ENCODE data around the gene SYS1. TPM values are rescaled to one million over a fixed set of nuclear protein-coding genes. Genes with fewer than 3 reads are reported as not detected.

SYS1 gene
- total RNA-seq, 1 donor from 2014 or later: 28.4 TPM

DNA sequence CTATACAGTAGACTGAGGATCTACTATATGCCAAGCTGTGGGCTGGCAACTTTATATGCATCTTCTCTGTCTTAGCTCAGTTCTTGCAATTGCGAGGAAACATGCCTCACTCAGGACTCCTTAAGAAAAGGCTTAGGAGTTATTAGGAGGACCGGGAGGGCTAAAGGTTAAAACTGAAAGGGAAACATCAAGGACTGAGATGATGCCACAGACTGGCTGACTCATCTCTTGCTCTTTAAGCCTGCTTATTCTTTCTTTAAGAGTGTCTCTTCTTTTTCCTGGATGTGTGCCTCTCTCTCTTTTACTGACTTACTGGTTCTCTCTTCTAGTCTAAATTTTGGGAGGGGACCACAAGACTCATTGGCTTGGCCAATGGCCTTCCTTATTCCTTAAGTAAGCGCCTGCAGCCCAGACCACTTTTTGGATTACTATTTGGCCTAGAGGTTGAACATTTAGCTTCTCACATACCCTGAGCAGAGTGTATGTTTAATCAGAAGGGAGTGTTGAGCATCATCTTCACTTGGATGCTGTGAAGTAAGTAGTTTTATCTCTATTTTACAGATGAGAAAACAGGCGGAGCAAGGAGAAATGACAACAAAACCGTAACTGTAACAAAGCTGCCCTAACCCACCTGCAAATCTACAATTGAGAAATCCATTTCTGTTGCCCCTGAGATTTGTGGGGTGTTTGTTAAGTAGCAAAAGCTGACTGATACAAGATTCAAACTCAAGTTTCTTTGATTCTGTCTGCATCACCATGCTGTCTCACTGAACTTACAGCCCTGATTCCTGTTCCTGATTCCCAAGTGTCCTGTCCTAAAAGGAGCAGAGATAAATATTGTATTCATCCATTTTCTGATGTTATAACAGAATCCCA is 7.5 kb upstream of the SYS1 start:
- DNase-seq (ENCODE audit: low read depth in 2 of 2): peak in 1 of 2 donors; percentile 73

DNA sequence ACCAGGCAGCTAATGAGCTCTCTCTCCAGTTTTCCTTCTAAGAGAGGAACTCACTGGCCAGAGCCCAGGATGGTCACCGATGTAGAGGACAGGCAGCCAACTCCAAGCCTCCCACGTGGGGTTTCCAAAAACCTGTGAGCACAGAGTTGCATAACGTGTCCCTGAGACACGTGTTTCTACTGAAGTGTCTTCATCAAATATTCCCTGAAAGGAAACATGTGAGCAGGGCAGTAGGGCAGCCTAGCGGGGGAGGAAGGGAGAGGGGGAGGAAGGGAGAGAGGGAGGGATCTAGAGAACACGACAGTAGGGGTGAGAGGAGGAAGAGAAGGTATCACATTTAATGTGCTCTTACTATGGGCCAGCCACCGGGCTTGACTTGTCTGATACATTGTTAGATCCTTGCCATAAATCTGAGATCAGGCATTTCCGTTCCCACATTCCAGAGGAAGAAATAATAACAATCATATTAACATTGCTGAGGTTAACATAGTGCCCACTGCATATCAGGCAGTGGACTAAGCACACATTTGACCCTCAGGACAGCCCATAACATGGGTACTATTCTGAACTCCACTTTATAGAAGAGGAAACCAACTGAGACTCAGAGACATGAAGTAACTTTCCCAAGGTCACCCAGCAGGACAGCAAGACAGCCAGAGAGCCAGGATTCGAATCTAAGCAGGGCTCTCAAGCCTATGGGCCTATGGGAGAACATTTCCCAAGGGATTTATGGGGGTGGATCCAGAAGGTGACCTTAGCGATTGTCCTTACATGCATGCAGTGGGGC is 4.5 kb upstream of the SYS1 start:
- DNase-seq (ENCODE audit: low read depth in 2 of 2): peak; percentile 85 to 87

DNA sequence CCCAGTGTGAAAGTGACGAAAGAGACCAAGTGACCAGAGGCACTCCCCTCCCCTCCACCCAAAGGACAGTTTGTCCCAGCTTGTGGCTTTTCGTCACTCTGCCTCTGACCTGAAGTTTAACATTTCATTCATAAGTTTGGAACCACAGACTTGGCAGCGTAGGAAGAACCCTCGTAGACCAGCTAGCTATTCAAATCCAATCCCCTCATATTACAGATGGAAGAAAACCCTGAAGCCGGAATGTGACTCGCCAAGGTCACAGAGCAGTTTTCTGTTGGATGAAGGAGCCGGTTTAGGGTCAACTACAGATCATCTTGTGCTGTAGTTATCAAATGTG is 3.9 kb upstream of the SYS1 start:
- peak in 1 of 2 donors; percentile 53 for DNase-seq (ENCODE audit: low read depth in 2 of 2)

DNA sequence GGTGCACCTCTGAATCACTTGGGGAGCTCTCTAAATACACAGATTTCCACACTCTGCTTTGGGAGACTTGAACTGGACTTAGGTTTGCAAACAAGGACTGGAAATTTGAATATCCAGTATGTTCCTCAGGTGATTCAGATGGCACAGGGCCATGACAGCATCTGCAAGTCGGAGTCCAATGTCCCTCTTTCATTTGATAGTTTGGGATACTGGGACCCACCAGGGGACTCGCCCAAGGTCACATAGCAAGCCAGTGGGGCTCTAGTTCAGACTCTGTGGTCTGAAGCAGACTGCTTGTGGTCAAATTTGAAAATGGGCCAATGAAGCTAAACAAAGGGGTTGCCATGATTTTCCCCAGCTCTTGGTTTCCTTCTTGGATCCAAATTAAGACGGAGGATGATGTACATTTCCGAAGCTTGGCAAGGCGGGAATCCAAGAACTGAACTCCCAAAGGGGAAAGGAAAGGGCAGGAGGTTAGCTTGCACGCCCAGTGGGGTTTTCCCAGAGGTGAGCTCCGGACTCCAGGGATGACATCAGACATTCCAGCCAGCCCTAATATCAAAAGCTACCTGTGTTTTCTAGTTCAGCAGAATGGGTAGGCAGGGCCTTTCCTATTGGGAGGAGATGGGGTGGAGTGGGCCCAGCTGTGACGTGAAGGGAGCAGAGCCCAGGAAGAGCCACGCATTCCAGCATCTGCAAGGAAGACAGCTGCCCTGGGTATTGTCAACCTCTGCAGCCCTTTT is 3.4 kb upstream of the SYS1 start:
- DNase-seq (ENCODE audit: low read depth in 2 of 2): peak; percentile 71 to 90

DNA sequence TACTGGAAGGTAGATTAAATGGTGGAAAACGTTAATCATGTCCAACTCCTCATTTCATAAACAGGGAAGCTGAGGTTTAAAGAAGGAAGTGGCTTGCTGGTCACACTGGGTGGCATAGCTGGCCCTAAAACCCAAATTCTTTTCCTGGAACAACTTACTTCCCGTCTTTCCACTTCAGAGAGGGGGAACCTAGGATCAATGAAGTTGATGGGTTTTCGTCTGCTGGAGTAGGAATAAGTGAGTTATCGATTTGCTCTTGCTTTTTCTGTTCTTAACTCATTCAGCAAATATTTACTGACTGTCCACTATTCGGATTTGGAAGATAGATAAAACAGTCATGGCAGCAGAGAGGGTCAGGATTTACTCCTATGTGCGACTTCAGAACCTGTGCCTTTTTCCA is 1.2 kb upstream of the SYS1 start:
- DNase-seq (ENCODE audit: low read depth in 2 of 2): no peak

DNA sequence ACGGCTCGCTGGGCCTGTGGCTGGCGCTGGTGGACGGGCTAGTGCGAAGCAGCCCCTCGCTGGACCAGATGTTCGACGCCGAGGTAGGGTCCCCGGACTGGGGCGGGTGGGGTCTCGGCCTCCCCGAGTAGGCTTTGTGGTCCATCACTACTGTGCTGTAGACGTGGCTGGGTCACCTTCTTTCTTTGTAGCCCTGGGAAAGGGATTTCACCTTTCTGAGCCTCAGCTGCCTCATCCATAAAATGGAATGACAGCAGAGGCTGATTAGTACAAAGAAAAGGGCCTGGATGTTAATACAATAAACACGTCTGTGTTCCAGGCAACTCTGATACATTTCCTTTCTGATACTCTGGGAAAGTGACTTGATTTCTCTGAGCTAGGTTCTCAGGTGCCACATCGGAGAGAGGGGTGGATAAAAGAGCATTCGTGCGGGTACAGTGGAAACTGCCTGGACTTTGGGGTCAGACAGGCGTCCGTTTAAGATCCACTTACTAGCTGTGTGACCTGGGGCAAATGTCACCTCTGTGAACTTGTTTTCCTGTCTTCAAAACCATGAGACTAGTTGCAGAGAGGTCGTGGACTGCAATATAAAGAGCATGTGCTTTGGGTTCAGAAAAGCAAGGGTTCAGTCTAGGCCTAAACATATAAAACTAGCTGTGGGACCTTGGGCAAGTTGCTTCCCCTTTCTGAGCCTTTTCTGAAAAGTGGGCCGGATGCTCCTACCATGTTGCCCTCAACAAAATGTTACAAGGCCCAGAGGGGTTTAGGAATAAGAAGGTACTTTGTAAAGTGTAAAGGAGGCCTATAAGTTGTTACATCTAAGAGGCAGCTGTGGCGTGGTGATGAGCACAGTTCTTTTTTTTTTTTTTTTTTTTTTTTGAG is 896 bp downstream of the SYS1 start:
- DNase-seq (ENCODE audit: low read depth in 2 of 2): peak in 1 of 2 donors; percentile 55

DNA sequence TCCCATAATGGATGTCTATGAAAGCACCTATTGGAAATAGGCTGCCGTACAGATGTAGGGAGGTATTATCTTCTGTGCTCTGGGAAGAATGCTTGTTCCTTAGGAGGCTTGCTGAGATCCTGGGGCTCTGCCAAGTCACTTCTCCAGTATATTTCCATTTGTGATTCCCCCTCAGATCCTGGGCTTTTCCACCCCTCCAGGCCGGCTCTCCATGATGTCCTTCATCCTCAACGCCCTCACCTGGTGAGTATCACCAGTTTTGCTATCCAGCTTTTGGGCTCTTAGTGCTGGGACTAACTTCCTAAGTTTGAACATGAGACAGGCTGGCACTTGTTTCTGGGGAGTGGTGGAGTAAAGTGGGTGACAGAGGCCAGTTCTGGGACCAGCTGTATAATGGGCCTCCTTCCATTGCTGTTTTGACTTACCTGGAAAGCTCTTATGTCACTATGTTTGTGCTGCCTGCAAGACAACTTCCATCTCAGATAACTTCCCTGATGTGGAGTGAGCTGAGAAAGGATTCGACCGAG is 2.6 kb downstream of the SYS1 start:
- DNase-seq (ENCODE audit: low read depth in 2 of 2): no peak

DNA sequence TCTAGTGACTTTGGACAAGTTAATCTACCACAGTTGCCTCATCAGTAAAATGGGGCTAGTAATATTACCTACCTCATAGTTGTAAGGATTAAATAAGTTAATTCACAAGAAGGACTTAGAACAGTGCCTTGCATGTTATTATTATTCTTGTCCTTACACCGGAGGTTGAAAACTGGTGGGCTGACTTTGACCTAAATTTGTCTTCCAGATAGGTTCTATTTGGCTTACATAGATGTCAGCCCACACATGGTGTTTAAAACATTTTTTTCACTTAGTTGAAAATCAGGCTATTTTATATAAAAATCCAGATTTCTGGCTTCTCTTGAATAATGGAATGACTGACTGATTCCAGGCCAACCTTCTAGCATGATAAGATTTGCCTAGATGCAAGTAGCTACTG is 3.2 kb downstream of the SYS1 start:
- DNase-seq (ENCODE audit: low read depth in 2 of 2): no peak

DNA sequence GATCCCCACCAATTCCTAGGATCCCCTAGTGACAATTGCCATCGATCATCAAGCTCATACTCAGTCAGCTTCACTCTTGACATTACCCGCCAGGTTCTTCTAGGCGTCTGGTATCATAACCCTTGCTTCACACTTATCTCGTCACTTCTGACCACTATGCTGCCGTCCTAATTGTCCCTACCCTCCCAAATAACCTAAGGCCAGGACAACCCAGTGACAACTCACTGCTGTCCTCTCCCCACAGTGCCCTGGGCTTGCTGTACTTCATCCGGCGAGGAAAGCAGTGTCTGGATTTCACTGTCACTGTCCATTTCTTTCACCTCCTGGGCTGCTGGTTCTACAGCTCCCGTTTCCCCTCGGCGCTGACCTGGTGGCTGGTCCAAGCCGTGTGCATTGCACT is 3.7 kb downstream of the SYS1 start:
- no peak for DNase-seq (ENCODE audit: low read depth in 2 of 2)

DNA sequence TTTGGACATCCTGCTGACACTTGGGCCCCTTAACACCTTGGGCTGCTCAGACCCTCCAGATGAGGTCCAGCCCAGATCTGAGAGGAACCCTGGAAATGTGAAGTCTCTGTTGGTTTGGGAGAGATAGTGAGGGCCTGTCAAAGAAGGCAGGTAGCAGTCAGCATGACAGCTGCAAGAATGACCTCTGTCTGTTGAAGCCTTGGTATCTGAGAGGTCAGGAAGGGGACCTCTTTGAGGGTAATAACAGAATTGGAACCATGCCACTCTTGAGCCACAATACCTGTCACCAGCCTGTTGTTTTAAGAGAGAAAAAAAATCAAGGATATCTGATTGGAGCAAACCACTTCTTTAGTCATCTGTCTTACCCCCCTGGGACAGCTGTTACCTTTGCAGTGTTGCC is 4.2 kb downstream of the SYS1 start:
- no peak for DNase-seq (ENCODE audit: low read depth in 2 of 2)

DNA sequence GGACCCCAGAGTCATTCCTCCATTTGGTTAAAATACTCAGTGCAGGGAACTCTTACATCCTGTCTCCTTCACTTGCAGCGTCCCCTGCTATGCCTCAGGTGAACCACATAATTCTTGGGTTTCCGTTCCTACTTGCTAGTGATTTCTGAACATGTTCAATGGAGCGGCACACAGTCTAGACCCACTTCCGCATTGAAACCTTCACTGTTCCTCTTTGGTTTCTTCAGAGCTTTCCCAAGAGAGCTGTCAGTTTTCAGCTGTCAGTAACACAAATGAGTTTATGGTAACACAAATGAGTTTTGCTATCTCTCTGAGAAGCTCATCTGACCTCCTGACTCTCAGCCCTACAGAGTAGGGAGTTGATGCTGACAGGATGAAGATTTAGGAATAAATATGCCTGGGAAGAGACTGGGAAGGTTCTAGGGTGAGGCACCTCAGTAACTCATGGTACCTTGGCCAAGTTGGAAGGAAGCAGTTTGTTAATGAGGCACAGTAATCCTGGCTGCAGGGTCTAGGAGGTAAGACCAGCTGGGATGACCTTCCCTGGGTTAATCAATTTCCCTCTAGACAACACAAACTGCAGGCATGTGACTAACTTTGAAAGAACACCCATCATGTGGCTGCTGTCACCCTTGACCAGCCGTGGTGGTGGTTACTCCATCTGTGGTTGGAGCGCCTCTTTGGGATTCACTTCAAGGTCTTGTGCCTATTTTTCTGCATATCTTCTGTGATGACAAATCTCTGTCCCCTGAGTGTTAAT is 5.4 kb downstream of the SYS1 start:
- DNase-seq (ENCODE audit: low read depth in 2 of 2): no peak

DNA sequence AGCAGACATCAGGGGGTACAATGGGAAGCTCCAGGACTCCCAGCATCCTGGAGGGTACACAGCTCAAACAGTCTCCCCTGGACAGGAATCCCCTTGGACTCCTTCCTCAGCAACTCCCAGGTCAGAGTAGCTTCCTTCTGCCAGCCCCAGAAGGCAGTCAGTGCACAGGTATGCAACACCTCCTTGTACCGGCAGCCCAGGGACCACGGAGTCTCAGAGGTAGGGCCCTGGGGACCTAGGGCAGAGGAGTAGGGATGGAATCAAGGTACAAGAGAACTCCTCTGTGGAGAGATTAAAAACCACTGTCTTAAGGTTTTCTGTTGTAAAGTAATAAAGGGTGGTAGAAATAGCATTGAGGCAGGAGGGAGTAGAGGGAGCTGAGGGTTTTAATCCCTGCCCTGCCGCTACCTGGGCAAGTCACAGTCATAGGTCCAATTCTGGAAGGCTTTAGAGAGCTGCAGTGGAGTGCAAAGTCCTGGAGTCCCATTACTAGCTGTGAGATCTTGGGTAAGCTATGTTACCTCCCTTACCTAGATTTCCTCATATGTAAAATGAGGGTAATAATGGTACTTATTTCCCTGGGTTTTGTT is 7.7 kb downstream of the SYS1 start:
- DNase-seq (ENCODE audit: low read depth in 2 of 2): no peak

DNA sequence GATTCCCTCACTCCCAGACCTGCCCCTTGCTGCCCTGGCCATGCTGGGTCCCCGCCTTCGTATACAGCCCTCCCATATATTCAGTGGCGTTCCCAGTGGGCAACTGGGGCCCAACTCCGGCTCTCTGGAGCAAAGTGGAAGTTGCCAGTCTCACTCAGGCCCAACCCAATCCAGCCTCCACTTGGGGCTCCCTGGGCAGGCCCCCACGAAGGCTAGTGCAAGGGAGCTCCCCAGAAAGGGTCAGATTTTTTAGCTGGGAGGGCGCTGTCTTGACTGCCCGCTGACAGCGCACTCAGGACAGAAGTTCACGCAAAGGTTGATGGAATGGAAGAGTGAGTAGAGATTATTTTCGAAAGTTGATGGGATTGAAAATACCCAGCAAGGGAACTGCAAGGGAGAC is 9.3 kb downstream of the SYS1 start:
- DNase-seq (ENCODE audit: low read depth in 2 of 2): no peak

DNA sequence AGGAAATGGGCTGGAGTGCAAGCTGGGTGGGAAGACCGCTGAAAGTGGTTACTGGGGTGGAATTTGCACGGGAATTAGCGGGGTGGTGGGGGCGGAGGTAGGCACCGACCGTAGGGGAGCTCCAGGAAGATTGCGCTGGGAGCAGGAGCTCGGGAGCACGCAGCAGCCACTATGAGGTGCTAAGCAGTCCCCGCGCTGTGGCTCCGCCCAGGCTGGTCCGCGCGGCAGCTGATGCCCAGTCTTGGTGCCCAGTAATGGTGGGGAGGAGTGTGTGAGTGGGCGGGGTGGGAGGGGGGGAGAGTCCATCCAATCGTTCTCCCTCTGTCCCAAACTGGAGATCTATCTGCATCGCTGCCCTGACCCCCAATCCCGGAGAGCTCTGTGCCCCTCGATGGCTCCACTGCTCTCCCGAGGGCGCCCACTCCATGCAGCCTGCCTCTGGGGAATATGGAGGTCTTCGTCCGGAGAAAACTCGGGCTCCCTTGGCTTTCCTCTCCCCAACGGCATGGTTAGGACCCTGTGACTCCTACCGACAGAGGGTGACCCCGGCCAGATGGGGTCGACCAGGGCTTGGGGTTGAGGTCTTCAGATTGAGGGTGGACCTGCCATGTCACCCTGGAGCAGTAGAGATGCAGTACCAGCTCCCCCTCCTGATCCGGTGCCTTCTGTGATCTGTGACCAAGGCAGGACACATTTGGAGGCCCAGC is 9.8 kb downstream of the SYS1 start:
- DNase-seq (ENCODE audit: low read depth in 2 of 2): peak in 1 of 2 donors; percentile 33

DNA sequence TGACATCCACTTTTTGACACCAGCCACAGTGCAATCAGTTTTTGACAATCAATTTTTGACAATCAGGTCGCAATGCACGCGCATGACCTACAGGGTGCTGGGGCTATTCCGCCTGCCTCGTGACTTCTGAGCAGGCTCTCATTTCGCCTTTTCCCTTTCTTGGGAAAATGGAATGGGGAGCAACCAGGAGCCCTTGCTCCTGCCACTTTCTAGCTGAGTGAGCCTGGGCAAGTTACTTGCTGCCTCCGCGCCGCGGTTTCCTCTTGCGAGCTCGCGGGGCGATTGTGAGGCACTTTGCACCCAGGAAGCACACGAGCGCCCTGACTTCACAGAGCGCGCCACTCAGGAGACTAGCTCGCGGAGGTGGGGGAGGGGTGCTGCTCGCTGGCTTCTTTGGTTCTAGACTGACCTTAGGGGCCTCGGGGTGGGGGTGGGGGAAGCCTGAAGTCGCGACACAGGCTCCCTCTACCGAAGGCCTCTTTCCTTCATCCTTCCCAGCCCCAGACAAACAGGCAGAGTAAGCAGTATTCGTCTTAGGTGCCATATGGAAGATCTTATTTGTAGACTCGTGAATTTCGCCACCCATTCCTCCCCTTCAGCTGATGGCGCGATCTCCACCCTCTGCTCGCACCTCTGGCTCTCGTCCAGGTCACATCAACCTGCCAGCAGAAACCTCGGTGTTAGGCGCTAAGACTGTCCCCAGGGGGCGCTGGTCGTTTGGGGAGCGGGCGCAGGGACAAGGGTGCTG is 10.6 kb downstream of the SYS1 start:
- peak; percentile 81 to 90 for DNase-seq (ENCODE audit: low read depth in 2 of 2)

DNA sequence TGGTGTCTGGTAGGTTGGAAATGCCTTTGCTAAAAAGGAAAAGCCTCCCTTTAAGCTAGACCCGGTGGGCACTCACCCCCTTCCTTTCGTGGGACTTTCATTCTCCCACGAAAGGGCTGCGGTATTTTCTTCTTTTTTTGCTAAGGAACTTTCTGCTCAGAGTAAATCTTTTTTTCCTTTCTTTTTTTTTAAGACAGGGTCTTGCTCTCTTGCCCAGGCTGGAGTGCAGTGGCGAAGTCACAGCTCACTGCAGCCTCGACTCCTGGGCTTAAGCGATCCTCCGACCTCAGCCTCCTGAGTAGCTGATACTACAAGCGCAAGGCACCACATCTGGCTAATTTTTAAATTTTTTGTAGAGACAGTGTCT is 11.1 kb downstream of the SYS1 start:
- DNase-seq (ENCODE audit: low read depth in 2 of 2): no peak

DNA sequence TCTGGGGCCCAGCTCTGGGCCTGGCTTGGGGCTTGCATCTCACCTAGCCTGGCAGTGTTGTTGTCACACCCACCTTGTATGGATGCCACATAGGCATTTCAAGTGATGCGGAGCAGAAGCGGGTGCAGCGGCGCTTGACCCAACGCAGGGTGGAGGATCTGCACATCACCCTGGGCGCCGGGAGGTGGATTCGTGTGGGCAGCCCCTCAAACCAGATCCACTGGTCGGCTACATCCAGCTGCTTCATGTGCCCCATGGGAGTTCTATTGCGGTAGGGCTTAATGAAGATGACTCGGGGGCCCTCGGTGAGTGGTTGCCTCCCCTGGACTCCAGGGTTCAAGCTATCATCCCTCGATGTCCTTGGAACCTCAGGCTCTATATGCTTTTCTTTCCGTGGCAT is 12.0 kb downstream of the SYS1 start:
- no peak for DNase-seq (ENCODE audit: low read depth in 2 of 2)

DNA sequence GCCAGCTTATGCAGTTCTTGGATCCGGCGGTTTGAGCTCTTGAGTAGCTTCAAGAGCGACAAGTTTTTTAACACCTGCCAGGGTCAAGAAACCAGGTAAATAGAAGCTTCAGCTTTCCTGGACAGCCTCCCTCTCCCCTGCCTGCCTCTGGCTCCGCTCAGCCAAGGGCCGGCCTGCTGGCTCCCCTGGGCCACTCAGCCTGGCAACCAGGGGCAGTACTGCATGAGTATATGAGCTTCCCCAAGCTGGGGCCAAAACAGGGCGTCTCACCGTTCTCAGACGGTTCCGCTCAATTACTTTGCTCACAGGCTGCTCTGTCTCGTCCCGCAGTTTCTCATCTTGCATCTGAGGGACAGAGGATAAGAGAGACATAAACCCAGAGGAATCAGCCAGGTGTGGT is 14.3 kb downstream of the SYS1 start:
- DNase-seq (ENCODE audit: low read depth in 2 of 2): no peak

DNA sequence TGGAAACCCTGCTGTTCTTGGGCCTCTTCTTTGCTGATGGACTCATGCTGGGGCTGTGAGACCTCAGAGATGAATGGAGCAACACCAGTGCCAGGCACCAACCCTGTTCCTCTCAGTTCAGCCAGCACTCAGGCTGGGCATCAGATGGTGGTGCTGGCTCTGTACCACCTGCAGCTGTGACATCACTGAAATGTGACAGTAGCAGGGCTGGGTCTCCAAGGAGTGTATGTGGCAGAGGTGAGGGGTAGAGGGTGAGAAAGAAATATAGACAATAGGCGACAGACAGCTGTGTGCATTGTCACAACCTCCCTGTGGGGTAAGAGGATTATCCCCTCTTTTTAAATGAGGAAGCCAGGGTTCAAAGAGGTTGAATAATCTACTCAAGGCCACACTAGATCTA is 15.2 kb downstream of the SYS1 start, which contains the start of gene TP53TG5:
Gene TP53TG5 (minus strand): TSS at position 135 of the 400 bp plus-strand sequence. CDS start 89 bp downstream, at position 46.
- DNase-seq (ENCODE audit: low read depth in 2 of 2): no peak

Measured in lung microvascular endothelial cell (primary cell).